DOHH2 (cell line): Measurements from ENCODE around the gene THBS1.

ENCODE experiments used
- EZH2phosphoT487 ChIP-seq: fragments of 200-600 bp; sonication (generic); IDR thresholded peaks from 2 replicates; pipeline ENCODE4 v1.6.1; 2017; ENCODE audit warnings: borderline replicate concordance, mild to moderate bottlenecking, antibody characterized with exemption, low read length, moderate library complexity, mixed read lengths
- TF ChIP-seq, protein P1 (sequence below): fragments of 200-600 bp; sonication (generic); IDR thresholded peaks from one replicate; pipeline ENCODE4 v1.5.1; 2014; ENCODE audit warnings: antibody characterized with exemption, mild to moderate bottlenecking, low read depth, low read length; ENCODE audit not compliant: poor library complexity, severe bottlenecking

- TF ChIP-seq, protein P1, sequence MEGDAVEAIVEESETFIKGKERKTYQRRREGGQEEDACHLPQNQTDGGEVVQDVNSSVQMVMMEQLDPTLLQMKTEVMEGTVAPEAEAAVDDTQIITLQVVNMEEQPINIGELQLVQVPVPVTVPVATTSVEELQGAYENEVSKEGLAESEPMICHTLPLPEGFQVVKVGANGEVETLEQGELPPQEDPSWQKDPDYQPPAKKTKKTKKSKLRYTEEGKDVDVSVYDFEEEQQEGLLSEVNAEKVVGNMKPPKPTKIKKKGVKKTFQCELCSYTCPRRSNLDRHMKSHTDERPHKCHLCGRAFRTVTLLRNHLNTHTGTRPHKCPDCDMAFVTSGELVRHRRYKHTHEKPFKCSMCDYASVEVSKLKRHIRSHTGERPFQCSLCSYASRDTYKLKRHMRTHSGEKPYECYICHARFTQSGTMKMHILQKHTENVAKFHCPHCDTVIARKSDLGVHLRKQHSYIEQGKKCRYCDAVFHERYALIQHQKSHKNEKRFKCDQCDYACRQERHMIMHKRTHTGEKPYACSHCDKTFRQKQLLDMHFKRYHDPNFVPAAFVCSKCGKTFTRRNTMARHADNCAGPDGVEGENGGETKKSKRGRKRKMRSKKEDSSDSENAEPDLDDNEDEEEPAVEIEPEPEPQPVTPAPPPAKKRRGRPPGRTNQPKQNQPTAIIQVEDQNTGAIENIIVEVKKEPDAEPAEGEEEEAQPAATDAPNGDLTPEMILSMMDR = no peak
- TF ChIP-seq EZH2phosphoT487 = no peak
These were observed 21.3 kb downstream of the THBS1 start for GRCh38 chr15:39602143-39602542.
